HuH-7.5 (cell line): ENCODE results near the gene S100PBP.
"Not testable (repeated sequence)": the region's sequence is repeated elsewhere in the genome, so short reads cannot be mapped to it uniquely, and the experiment has no call there.

Experiments
- DNase-seq: peaks from one replicate; pipeline ENCODE4 v3.0.0; 2011; ENCODE audit warnings: low spot score

Gene S100PBP

GRCh38 chr1:32900956-32901822 is 83.7 kb downstream of the S100PBP start, which contains the start of gene TMEM54:
Gene TMEM54 (minus strand): TSS chr1:32901389. CDS start chr1:32901238, 151 bp downstream.
- DNase-seq = no peak

DNA sequence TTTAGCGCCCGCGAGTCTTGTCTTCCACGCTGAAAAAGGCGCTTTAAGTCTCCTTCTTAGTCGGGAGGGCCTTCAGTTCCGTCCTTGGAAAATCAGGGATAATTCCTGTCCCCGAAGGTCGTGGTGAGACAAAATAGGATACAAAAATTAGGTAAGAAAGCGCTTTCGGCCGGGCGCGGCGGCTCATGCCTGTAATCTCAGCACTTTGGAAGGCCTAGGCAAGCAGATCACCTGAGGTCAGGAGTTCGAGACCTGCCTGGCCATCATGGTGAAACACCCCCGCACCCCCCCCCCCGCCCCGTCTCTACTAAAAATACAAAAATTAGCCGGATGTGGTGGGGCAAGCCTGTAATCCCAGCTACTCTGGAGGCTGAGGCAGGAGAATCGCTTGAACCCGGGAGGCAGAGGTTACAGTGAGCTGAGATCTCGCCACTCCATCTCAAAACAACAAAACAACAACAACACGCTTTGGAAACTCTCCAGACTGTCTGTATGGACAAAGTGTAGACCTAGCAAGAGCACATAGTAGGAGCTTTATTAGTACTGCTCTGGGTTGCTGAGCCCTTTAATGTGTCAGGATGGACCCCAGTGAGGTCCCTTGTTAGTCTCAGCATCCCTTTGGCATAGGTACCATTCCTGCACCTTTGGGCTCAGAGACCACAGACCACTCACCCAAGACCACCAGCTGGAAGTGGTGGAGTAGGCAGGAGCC is 84.5 kb downstream of the S100PBP start:
- no peak for DNase-seq

GRCh38 chr1:32902535-32902920 is 85.1 kb downstream of the S100PBP start:
- DNase-seq = no peak

- DNase-seq = no peak
Measured at GRCh38 chr1:32903991-32904785, 86.7 kb downstream of the S100PBP start.

- DNase-seq = no peak
Measured at GRCh38 chr1:32904797-32905196, 87.3 kb downstream of the S100PBP start.

- not testable (repeated sequence) for DNase-seq
Measured at GRCh38 chr1:32905588-32905987, 88.1 kb downstream of the S100PBP start.

DNA sequence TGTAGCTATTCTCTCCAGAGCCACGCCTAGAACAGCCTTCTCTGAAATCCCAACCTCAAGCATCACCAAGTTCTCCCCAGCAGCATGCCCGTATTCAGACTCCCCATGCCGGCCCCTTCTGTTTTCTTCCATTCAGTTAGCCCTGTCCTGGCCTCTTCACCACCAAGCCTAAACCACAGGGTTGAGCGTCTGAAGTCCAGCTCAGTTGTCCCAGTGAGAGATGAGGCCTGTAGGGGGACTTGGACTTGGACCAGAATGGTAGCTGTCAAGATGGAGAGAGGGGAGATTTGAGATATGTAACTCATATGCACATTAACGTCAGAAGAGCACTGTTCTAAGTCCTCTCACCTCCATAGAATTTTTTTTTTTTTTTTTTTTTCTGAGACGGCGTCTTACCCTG is 89.2 kb downstream of the S100PBP start:
- DNase-seq = no peak

DNA sequence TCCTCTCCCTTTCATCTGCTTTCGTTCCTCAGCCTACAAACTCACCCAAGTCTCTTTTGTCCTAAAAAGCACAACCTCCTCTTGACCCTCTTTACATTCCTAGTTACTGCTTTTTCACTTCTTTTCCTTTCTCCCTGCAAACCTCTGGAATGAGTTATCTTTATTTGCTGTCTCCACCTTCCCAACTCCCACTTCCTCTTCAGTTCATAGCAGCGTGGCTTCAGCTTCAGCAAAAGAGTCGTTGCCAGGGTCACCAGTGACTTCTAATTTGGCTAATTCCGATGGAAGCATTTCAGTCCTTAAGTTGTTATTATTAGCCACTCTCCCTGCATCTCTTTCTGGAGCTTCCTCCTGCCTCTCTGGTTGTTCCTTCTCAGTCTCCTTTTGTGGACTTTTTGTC is 90.0 kb downstream of the S100PBP start:
- DNase-seq = no peak
